ENCODE data around the gene PDX1.

Gene PDX1

GRCh38 chr13:27969082-27969865, 49.5 kb downstream of the PDX1 start, which contains the start of gene CDX2:
Gene CDX2, minus strand, starts transcription at chr13:27969315. Its CDS starts 309 bp downstream, at chr13:27969006.
- ChIA-PET CTCF (interaction anchor here (0.8 to 1.5 kb wide), 3 partner anchors 14 to 607 kb away, joined by 3 to 5 read pairs (median 4); no protein-coding TSS in a partner anchor), POLR2A (no interaction called here)
- H3K9me3 ChIP-seq (ENCODE audit: control insufficient read depth, insufficient read depth, low read depth, low read length) = no peaks in the 10 kb centered on the region
- peak within 1 kb of the TSS; percentile 47 for H3K4me3 ChIP-seq (ENCODE audit: low read depth, low read length)
- peaks cover 0 to 6% of the 10 kb centered on the region in 2 experiments; a peak in 2 of 3 replicates for H3K36me3 ChIP-seq (ENCODE audit: control insufficient read depth in 2 of 2, insufficient read depth in 1 of 2, low read length in 2 of 2)
- H3K27ac ChIP-seq (ENCODE audit: extremely low read depth, low read depth, low read length) = peak within 1 kb of the TSS; percentile 81; the same call in 1 of the 2 replicates
- H3K4me1 ChIP-seq (ENCODE audit: control insufficient read depth, insufficient read depth, low read length) = no peaks in the 10 kb centered on the region
- TF ChIP-seq ZNF140 (tag by site-specific recombination; IDR thresholded peaks at IDR 0.05) (no peak), HOXC10 (CRISPR knock-in tag; IDR thresholded peaks at IDR 0.05) (no peak), ZNF768 (tag by site-specific recombination; IDR thresholded peaks at IDR 0.05) (no peak), ZNF223 (tag by site-specific recombination; IDR thresholded peaks at IDR 0.05) (no peak), ZNF157 (tag by site-specific recombination; IDR thresholded peaks at IDR 0.05) (no peak), ZNF16 (tag by site-specific recombination; IDR thresholded peaks at IDR 0.05; ENCODE audit: low read depth) (no peak), ZNF544 (tag by site-specific recombination; IDR thresholded peaks at IDR 0.05) (no peak), ZNF677 (tag by site-specific recombination; IDR thresholded peaks at IDR 0.05) (no peak), YY2 (tag by site-specific recombination; IDR thresholded peaks at IDR 0.05) (no peak), ZNF169 (tag by site-specific recombination; IDR thresholded peaks at IDR 0.05) (no peak), ZNF555 (tag by site-specific recombination; conservative IDR thresholded peaks at IDR 0.05) (no peak), ZNF248 (tag by site-specific recombination; IDR thresholded peaks at IDR 0.05) (no peak), ZNF302 (tag by site-specific recombination; IDR thresholded peaks at IDR 0.05; ENCODE audit: low read depth) (no peak), ZNF548 (tag by site-specific recombination; IDR thresholded peaks at IDR 0.05) (no peak), ZNF530 (tag by site-specific recombination; IDR thresholded peaks at IDR 0.05; ENCODE audit: low read depth) (no peak), ZNF549 (tag by site-specific recombination; IDR thresholded peaks at IDR 0.05) (no peak), ZNF148 (tag by site-specific recombination; IDR thresholded peaks at IDR 0.05; ENCODE audit: borderline replicate concordance) (no peak), ZNF76 (tag by site-specific recombination; IDR thresholded peaks at IDR 0.05; ENCODE audit: borderline replicate concordance, low read depth) (no peak), CTCF (tag by site-specific recombination; IDR thresholded peaks at IDR 0.05) (no peak), ZBTB26 (tag by site-specific recombination; optimal IDR thresholded peaks at IDR 0.05) (no peak), SP2 (tag by site-specific recombination; IDR thresholded peaks at IDR 0.05) (peak; percentile 88), ZNF558 (tag by site-specific recombination; IDR thresholded peaks at IDR 0.05) (no peak), ZNF830 (tag by site-specific recombination; IDR thresholded peaks at IDR 0.05; ENCODE audit: low read depth) (no peak), ZSCAN18 (tag by site-specific recombination; IDR thresholded peaks at IDR 0.05) (no peak)
- TF ChIP-seq, protein P1, sequence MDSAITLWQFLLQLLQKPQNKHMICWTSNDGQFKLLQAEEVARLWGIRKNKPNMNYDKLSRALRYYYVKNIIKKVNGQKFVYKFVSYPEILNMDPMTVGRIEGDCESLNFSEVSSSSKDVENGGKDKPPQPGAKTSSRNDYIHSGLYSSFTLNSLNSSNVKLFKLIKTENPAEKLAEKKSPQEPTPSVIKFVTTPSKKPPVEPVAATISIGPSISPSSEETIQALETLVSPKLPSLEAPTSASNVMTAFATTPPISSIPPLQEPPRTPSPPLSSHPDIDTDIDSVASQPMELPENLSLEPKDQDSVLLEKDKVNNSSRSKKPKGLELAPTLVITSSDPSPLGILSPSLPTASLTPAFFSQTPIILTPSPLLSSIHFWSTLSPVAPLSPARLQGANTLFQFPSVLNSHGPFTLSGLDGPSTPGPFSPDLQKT (IDR thresholded peaks at IDR 0.05; ENCODE audit: borderline replicate concordance, low read depth, low read length) = no peak
- TF ChIP-seq, protein P2, sequence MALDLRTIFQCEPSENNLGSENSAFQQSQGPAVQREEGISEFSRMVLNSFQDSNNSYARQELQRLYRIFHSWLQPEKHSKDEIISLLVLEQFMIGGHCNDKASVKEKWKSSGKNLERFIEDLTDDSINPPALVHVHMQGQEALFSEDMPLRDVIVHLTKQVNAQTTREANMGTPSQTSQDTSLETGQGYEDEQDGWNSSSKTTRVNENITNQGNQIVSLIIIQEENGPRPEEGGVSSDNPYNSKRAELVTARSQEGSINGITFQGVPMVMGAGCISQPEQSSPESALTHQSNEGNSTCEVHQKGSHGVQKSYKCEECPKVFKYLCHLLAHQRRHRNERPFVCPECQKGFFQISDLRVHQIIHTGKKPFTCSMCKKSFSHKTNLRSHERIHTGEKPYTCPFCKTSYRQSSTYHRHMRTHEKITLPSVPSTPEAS (tag by site-specific recombination; IDR thresholded peaks at IDR 0.05) = no peak
- TF ChIP-seq, protein P3, sequence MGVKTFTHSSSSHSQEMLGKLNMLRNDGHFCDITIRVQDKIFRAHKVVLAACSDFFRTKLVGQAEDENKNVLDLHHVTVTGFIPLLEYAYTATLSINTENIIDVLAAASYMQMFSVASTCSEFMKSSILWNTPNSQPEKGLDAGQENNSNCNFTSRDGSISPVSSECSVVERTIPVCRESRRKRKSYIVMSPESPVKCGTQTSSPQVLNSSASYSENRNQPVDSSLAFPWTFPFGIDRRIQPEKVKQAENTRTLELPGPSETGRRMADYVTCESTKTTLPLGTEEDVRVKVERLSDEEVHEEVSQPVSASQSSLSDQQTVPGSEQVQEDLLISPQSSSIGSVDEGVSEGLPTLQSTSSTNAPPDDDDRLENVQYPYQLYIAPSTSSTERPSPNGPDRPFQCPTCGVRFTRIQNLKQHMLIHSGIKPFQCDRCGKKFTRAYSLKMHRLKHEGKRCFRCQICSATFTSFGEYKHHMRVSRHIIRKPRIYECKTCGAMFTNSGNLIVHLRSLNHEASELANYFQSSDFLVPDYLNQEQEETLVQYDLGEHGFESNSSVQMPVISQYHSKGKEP (tag by site-specific recombination; IDR thresholded peaks at IDR 0.05) = no peak

All from HEK293 (cell line).